Right lung (tissue), 5 donors: ENCODE measurements around the gene ANO8. TPM values are rescaled to one million over a fixed set of nuclear protein-coding genes. Genes with fewer than 3 reads are reported as not detected.

Source experiments
- DNase-seq, 2 donors: peaks; one replicate each; pipeline ENCODE4 v3.0.0-alpha.2; 2013
- polyA plus RNA-seq, 5 donors: library from polyadenylated mRNA; unstranded; fragments of 120-200 nt; gene quantifications; one replicate each; pipeline versions ENCODE4 v1.2.1 to v1.2.3, GENCODE V29; 2013; ENCODE audit warnings: inconsistent platforms in 1 of 5, low replicate concordance in 1 of 5; ENCODE audit not compliant: insufficient read length in 5 of 5, insufficient read depth in 1 of 5

The ANO8 gene
- polyA plus RNA-seq, 5 donors = 8.1 to 13.0 (median 11.9) TPM

GRCh38 chr19:17328517-17329365, 5.9 kb downstream of the ANO8 start:
- DNase-seq = no peak

DNA sequence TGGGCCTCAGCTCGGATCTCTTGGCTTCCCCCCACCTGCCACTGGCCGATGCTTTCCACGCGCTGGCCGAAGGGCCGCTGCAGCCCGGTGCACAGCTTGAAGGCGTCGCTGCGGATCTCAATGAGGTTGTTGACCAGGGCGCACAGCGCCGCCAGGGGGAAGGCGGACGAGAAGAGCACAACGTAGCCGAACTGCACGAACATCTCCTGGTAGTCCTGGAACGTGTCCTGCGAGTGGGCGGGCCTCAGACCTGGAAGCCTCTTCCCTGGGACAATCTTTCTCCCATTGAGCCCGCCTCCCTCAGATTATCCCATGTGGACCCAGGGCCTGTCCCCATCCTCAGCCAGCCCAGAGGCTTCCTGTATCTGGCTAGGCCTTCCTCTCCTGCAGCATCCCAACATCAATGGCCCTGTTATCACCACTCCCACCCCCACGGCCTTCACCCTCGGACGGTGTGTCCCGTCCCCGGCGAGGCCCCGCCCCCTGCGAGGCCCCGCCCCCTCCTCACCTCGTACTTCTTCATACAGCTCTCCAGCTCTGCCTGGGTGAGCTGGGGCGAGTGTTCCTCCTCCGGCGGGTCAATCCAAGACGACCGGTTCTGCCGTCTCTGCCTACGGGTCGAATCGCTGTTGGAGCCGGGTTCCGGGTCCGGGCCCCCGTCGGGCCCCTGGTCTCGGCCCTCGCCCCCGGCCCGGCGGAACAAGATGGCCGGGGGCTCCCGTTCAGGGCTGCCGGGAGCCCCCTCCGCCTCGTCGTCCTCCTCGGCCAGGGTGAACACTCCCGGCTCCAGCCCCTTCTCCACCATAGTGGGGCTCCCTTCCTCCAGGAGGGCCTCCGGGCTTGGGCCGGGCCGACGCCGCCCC, 6.8 kb downstream of the ANO8 start:
- DNase-seq = peak in 1 of 2 donors; percentile 29

DNA sequence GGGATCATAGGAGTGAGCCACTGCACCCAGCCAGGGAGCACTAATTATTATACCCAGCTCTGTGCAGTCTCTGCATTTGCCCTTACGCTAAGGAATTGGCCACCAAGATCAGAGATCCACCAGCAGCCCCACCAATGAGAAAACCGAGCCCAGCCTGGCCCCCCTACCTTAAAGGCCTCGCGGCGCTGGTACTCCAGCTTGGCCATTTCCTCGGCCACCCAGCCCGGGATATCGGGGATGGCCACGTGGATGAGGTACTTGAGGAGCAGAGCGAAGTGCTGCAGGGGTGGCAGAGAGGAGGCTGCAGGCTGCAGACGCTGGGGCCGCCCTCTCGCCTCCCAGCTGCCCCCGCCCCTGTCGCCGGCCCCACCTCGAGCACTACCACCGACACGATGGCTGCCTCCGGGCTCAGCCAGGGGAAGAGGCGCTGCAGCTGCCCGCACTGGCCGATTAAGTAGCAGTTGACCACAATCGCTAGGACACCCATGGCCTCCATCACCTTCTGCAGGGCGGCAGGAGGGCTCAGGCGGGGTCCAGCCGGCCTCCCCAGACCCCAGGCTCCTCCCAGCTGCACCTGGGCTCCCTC, 7.5 kb downstream of the ANO8 start:
- no peak for DNase-seq

DNA sequence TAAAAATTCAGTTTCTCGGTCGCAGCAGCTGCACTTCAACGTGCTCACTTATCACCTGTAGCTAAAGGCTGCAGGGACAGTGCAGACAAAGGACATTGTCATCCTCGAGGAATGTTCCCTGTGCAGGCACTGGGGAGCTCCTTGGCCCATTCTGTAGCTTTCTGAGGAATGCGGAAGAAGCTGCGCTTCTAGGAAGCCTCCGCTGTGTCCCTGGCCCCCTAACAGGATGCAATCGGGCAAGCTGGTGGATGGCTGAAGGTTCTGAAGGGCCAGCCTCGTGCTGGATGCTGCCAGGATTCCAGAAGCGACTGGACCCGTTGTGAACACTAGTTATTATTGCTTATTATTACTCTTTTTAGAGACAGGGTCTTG, 8.1 kb downstream of the ANO8 start:
- no peak for DNase-seq

DNA sequence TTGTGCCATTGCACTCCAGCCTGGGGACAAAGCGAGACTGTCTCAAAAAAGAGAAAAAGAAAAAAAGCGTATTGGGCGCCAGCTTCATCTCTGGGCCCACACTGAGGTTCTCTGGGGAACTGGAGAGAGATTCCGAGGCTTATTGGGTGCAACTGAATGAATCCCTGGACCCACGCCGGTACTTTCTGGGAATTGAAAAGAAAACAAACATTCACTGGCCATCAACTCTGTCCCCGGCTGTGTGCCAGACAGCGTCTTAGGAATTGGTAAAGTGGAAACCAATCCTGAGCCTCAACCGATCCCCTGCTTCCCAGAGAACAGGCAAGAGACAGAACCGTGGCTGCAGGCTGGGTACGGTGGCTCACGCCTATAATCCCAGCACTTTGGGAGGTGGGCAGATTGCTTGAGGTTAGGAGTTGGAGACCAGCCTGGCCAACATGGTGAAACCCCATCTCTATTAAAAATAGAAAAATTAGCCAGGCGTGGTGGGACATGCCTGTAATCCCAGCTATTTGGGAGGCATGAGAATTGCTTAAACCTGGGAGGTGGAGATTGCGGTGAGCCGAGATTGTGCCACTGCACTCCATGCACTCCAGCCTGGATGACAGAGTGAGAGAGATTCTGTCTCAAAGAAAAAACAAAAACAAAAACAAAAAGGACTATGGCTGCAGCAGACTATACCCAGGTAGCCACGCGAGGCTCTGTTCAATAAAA, 8.6 kb downstream of the ANO8 start:
- no peak for DNase-seq

DNA sequence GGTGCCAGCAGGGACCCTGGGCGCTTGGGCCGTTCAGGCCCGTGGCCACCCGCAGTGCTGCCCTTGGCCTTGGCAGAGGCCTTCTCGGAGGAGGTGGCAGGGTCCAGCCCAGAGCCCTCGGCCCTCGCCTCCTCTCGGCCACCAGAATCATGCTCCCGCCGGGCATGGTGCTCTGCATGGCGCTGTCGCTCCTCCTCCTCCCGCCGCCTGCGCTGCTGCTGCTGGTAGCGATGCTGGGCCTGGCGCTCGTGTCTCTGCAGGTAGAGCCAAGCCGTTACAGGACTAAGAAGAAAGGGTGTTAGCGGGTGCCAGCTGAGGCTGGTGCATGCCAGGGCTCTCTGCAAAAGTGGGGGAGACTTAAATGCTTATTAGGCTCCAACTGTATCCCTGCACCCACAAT, 9.5 kb downstream of the ANO8 start:
- no peak for DNase-seq

DNA sequence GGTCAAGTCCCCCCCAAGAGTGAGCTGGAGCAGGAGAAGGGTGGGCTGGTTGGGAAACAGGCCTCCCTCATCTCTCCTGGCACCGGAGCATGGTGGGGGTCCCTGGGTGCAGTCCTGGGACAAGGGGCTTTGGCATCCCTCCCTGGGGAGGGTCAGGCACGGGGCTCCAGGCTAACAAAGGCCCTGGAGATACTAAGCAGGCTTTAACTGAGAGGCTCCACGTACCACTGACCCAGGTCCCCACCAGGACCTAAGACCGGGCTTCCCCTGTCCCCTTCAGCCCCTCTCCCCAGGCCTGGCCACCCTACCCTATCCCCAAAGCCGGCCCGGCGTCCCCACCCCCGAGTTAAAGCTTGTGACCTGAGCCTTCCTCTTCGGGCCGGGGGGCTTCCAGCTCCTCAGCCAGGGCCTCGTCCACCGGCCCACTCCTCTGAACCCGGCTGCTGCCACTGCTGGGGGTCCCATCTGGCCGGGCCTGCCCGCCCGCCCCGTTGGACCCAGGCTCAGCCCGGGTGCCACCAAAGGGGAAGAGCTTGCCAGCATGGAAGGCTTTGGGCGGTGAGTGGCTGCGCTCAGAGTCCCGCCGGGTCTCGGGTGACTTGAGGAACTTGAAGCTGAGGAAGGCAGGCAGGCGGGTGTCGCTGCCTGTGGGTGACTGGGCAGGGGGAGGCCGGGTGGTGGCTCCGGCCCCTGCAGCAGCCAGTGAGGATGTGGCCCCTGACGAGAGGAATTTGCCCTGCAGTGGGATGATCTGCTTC, 10.1 kb downstream of the ANO8 start:
- no peak for DNase-seq

GRCh38 chr19:17323964-17324332, 10.7 kb downstream of the ANO8 start:
- no peak for DNase-seq

- DNase-seq = no peak
Observed at GRCh38 chr19:17323300-17323963, 11.2 kb downstream of the ANO8 start.

GRCh38 chr19:17322854-17323253, 11.8 kb downstream of the ANO8 start:
- no peak for DNase-seq

GRCh38 chr19:17321655-17322489, 12.8 kb downstream of the ANO8 start:
- DNase-seq = no peak

DNA sequence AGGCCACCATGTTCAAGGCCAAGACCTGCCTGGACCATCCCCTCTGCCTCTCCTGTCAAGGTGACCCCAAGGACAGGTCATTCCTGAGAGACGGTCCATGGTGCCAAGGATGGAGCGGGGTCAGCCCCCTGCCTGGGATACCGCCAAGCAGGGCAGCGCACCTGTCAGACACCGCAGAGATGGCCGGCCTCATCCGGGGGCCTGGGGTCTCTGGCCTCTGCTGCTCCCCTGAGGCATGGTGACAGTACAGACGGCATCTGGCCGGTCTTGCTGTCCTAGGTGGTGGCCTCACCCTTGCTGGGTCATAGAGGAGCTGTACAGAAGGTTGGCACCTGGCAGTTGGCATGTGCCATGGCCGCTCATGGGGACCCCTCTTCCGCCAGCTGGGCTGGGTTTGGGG, 14.2 kb downstream of the ANO8 start:
- no peak for DNase-seq

DNA sequence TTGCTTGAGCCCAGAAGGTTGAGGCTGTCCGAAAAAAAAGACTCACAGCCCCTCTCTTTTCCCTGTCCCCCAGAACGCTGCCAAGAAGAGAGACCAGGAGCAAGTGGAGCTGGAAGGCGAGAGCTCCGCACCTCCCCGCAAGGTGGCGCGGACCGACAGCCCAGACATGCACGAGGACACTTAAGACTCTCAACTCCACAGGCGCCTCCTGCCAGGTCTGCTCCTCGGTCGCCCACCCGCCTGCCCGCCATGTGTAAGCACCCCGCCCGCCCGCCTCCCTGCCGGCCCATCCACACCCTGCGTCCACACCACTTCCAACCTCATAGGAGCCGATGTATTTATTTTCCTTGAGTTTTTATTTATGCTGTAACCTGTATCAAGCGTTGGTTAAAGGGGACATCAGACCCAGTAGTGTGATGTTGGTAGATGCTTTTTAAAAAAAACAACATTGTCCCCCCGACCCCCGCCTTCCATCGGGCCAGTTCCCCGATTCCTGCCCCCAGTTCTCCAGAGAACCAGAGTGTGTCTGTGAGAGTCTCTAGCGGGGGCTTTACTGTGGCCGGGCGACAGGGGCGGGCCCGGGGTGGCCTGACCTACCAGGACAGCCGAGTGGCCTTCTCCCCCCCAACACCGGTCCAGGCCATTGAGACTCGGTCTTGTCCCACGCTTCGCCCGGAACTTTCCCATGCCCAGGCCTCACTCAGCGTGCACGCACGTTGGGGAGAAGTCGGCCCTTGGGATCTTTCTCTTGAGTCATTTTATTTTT, 15.0 kb downstream of the ANO8 start:
- DNase-seq = no peak

DNA sequence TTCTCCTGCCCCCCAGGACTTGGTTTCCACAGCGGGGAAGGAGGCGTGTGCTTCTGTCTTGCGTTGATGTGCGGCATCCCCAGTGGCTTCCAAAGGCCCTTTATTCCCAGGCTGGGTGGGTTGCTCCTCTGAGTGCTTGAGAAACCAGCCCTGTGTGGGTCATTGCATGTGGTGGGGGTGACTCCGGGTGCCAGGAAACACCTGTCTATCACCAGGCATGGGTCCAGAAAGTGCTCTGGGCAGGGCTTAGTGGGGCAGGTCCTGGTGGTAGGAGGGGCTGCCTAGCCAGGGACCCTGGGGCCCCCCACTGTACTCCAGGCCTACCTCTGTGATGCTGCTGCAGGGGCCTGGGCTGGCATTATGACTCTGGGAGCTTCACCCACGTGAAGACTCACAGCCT, 15.7 kb downstream of the ANO8 start:
- DNase-seq = no peak

DNA sequence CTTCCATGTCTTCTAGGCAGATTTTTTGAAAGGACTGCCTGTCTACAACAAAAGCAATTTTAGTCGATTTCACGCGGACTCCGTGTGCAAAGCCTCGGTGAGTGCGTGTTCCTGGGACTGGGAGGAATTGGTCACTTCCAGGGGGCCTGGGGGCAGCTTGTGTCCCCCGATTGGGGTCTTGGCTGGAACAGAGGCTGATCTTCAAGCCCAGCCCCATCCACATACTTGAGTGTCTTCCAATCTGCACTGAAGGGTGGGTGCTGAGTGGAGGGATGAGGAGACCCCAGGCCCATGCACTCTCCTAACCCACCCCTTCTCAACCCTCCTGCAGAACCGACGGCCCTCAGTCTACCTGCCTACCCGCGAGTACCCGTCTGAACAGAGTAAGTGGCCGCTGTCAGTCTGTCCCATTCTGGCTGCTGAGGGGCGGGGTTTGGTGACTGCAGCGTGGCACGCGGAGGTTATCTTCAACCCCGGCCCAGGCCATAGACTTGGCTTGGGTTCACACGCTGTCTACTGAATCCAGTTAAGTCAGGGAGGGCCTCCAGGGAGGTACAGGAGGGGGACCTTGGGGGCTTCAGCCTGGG, 20.6 kb downstream of the ANO8 start:
- DNase-seq = no peak

GRCh38 chr19:17312189-17313113, 22.2 kb downstream of the ANO8 start:
- DNase-seq = no peak

- no peak for DNase-seq
Observed at GRCh38 chr19:17311455-17312188, 23.0 kb downstream of the ANO8 start.
